ENCODE data around the gene TRPM1.
A peak's percentile ranks its signal among the peaks of the same experiment; 100 is the strongest.

Gene TRPM1

DNA sequence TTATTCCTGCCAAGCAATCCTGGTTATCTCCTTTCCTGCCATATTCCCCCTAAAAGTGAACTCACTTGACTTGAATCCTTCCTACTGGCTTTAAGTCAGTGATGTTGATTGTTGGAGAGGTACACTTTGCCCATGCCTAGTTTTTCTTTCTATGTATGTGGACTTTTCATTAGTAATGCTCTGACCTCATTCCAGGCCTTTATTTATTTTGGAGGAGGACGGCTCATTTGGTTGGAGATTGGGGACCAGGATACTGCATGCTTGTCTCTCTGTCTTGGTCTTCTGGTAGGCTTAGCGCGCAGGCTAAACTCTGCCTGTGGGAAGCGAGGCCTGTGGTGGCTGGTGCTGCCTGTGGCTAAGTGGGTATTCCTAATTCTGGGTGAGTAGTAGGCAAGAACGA lies 81.0 kb downstream of the TRPM1 start:
- no peak for DNase-seq (ENCODE audit: low read depth)
- in situ Hi-C loops (cut with HindIII; ENCODE audit: low sequenced_read_pairs) = loop anchor here (5.0 kb wide), 1 partner anchor 92 kb away; no protein-coding TSS in a partner anchor
- no peak overlapping the region for H3K4me3 ChIP-seq (ENCODE audit: low read depth, low read length)
- TF ChIP-seq, protein P1, sequence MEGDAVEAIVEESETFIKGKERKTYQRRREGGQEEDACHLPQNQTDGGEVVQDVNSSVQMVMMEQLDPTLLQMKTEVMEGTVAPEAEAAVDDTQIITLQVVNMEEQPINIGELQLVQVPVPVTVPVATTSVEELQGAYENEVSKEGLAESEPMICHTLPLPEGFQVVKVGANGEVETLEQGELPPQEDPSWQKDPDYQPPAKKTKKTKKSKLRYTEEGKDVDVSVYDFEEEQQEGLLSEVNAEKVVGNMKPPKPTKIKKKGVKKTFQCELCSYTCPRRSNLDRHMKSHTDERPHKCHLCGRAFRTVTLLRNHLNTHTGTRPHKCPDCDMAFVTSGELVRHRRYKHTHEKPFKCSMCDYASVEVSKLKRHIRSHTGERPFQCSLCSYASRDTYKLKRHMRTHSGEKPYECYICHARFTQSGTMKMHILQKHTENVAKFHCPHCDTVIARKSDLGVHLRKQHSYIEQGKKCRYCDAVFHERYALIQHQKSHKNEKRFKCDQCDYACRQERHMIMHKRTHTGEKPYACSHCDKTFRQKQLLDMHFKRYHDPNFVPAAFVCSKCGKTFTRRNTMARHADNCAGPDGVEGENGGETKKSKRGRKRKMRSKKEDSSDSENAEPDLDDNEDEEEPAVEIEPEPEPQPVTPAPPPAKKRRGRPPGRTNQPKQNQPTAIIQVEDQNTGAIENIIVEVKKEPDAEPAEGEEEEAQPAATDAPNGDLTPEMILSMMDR (IDR thresholded peaks at IDR 0.05; ENCODE audit: low read depth, low read length, missing control alignments) = no peak

DNA sequence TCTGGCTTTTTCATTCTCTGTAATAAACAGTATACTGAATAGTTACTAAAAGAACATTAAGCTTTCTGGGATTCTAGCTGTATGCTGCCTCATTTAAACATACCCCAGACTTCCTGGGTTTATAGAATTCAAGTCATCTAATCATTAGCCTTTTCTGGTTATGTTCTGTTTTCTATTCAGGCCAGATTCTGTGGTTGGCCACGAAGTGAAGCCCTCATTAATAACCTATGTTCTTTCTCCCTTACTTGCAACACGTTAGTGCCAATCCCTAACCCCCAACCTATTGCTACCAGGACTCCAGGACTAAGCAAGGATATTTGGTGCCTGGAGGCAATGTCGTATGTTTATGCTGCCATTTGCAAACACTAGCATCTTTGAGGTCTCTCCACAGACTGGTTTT lies 81.5 kb downstream of the TRPM1 start:
- in situ Hi-C loops (cut with HindIII; ENCODE audit: low sequenced_read_pairs) = loop anchor here (5.0 kb wide), 1 partner anchor 92 kb away; no protein-coding TSS in a partner anchor
- DNase-seq (ENCODE audit: low read depth) = peak; percentile 49
- H3K4me3 ChIP-seq (ENCODE audit: low read depth, low read length) = no peak overlapping the region
- TF ChIP-seq, protein P1 (IDR thresholded peaks at IDR 0.05; ENCODE audit: low read depth, low read length, missing control alignments) = no peak

DNA sequence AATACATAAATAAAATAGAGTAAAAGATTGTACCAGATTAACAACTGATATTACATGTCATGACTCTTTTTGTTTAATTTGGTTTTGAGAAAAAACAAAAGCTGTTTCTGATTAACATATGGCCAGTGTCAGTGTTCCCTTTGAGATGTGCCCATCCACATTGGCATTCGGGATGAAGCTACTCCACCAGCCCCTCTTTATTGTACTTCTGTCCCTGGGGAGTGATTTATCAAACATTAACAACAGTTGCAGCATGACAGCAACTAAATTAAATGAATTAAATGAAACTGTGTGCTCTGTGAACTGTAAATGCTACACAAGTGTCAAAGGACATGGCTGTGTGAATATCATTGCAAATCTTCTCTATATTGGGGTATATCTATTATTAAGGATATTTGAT lies 84.2 kb downstream of the TRPM1 start:
- in situ Hi-C loops (cut with HindIII; ENCODE audit: low sequenced_read_pairs) = no loop called here
- no peak for DNase-seq (ENCODE audit: low read depth)
- TF ChIP-seq, protein P1 (IDR thresholded peaks at IDR 0.05; ENCODE audit: low read depth, low read length, missing control alignments) = no peak
- no peak overlapping the region for H3K4me3 ChIP-seq (ENCODE audit: low read depth, low read length)

- no peak overlapping the region for H3K4me3 ChIP-seq (ENCODE audit: low read depth, low read length)
- DNase-seq (ENCODE audit: low read depth) = peak; percentile 47
- TF ChIP-seq, protein P1 (IDR thresholded peaks at IDR 0.05; ENCODE audit: low read depth, low read length, missing control alignments) = no peak
- in situ Hi-C loops (cut with HindIII; ENCODE audit: low sequenced_read_pairs) = no loop called here
Observed at GRCh38 chr15:31016446-31016915, 85.0 kb downstream of the TRPM1 start.

DNA sequence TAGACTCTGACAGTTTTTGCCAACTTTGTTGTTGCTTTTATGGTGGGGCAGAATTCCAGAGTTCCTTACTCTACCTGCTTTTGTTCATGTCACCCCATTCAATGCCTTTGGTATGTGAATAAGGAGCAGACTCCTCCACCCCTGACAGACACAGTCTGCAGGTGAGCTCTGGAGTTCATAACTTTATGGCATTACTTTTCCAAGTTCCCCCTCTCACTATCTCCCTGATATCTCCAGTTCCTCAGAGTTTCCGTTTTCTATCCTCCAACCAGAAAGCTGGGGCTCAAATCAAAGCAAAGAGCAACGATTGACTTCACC lies 87.0 kb downstream of the TRPM1 start:
- in situ Hi-C loops (cut with HindIII; ENCODE audit: low sequenced_read_pairs) = no loop called here
- TF ChIP-seq, protein P1 (IDR thresholded peaks at IDR 0.05; ENCODE audit: low read depth, low read length, missing control alignments) = no peak

DNA sequence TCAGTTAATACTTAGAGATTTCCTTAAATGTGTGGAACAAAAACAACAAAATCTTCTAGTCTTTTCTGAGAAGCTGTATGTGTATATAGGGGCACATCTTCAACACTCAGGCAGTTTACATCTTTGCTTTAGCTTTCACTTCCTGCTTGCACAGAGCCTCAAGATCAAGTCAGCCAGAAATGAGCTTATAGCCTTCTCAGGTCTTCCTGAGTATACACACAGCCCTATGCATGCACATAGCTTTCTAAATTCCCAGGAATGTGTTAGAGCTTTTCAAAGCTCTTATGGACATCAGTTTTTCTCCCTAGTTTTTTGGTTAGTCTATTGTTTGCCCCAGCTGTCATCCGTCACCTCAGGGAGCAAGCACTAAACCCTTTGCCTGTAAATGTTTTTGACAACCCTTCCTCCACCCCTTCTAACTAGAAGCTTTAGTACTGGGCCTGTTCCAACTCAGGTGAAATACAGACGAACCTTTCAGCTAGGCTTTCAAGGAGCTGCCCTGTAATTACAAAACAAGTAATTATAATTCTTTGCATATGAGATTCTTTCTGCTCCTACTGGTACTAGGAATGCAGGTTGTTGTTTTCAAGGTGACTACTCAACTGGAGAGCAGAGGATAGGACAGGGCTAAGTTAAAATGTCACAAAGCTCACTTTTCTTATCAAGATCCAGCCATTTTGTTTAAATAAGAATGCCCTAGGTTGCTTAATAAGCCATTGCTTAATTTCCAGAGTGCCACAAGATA lies 87.5 kb downstream of the TRPM1 start:
- no peak overlapping the region for H3K4me3 ChIP-seq (ENCODE audit: low read depth, low read length)
- no peak for DNase-seq (ENCODE audit: low read depth)
- in situ Hi-C loops (cut with HindIII; ENCODE audit: low sequenced_read_pairs) = no loop called here
- TF ChIP-seq, protein P1 (IDR thresholded peaks at IDR 0.05; ENCODE audit: low read depth, low read length, missing control alignments) = no peak

More for the DNA sequence above, 87.0 kb downstream of the TRPM1 start:
- DNase-seq (ENCODE audit: low read depth) = no peak
- no peak overlapping the region for H3K4me3 ChIP-seq (ENCODE audit: low read depth, low read length)

Data from astrocyte of the cerebellum (primary cell).